B cell (primary cell): ENCODE data around the gene ITGB7. TPM values are rescaled to one million over a fixed set of nuclear protein-coding genes. Genes with fewer than 3 reads are reported as not detected.
A peak's percentile ranks its signal among the peaks of the same experiment; 100 is the strongest.

Source experiments
- ATAC-seq: fragments of 200-7000 bp; cut with Tn5 transposase; one replicate; pipeline ENCODE4 v1.10.0; 2021; ENCODE audit warnings: low read depth, mild to moderate bottlenecking, moderate number of reproducible peaks, moderate library complexity
- CTCF ChIA-PET: fragments of 350-600 bp; sonication (Branson Sonifier 250); formaldehyde crosslinking; loops from one replicate; lab custom pipeline; 2021; ENCODE audit warnings: antibody characterized with exemption, inconsistent platforms; lab: Charles Lee
- POLR2A ChIA-PET: fragments of 350-600 bp; sonication (Branson Sonifier 250); formaldehyde crosslinking; loops from one replicate; lab custom pipeline; 2021; ENCODE audit warnings: antibody characterized with exemption; lab: Charles Lee
- DNase-seq: peaks from one replicate; pipeline ENCODE4 v3.0.0; 2013
- H2AFZ ChIP-seq: 2 replicates; pipeline ENCODE4 v1.6.1; 2012; ENCODE audit warnings: mild to moderate bottlenecking, low read depth, low read length; ENCODE audit not compliant: insufficient read depth, poor library complexity, severe bottlenecking
- H3K27ac ChIP-seq, 2 donors: 1 replicate in 1 of 2; 2 replicates in 1 of 2; pipeline ENCODE4 v1.5.1; 2012 to 2013; ENCODE audit warnings: low read length in 2 of 2, mild to moderate bottlenecking in 2 of 2, moderate library complexity in 1 of 2
- H3K27me3 ChIP-seq, 4 experiments: fragments of 200-600 bp in 1 of 4; sonication (generic) in 1 of 4; replicated peaks in 1 of 4; 1 replicate in 2 of 4; 2 replicates in 2 of 4; pipeline versions ENCODE4 v1.6.1 to v1.7.0; 2013 to 2016; ENCODE audit warnings: low read length in 3 of 4, mild to moderate bottlenecking in 2 of 4, mixed read lengths in 1 of 4, moderate library complexity in 1 of 4; ENCODE audit not compliant: insufficient read depth in 4 of 4, control insufficient read depth in 3 of 4; ENCODE audit errors: control extremely low read depth in 1 of 4
- H3K36me3 ChIP-seq, 2 experiments: replicated peaks in 1 of 2; 1 replicate in 1 of 2; 2 replicates in 1 of 2; pipeline versions ENCODE4 v1.6.1 to v1.7.1; 2013; ENCODE audit warnings: low read length in 1 of 2; ENCODE audit not compliant: insufficient read depth in 2 of 2, control insufficient read depth in 1 of 2; ENCODE audit errors: control extremely low read depth in 1 of 2, extremely low read depth in 1 of 2
- H3K4me1 ChIP-seq, 2 donors: fragments of 200-600 bp in 1 of 2; sonication (generic) in 1 of 2; 1 replicate in 1 of 2; 2 replicates in 1 of 2; pipeline versions ENCODE4 v1.5.1 to v1.6.1; 2013 to 2017; ENCODE audit warnings: low read length in 2 of 2; ENCODE audit not compliant: control insufficient read depth in 2 of 2, insufficient read depth in 2 of 2
- H3K4me2 ChIP-seq: replicated peaks from 2 replicates; pipeline ENCODE3; 2012; ENCODE audit warnings: mild to moderate bottlenecking, low read depth, low read length; ENCODE audit not compliant: poor library complexity, severe bottlenecking
- H3K4me3 ChIP-seq, 5 experiments: fragments of 200-600 bp in 1 of 5; sonication (generic) in 1 of 5; 1 replicate in 3 of 5; 2 replicates in 2 of 5; pipeline versions ENCODE4 v1.5.1 to v1.7.0; 2011 to 2016; ENCODE audit warnings: low read length in 4 of 5, mild to moderate bottlenecking in 4 of 5, low read depth in 2 of 5, control low read depth in 1 of 5, moderate library complexity in 1 of 5; ENCODE audit not compliant: insufficient read depth in 1 of 5; ENCODE audit errors: control extremely low read depth in 1 of 5, extremely low read depth in 1 of 5
- H3K79me2 ChIP-seq: fragments of 200-600 bp; sonication (generic); one replicate; pipeline ENCODE4 v1.6.0; 2016; ENCODE audit warnings: low read length; ENCODE audit not compliant: control insufficient read depth, insufficient read depth
- H3K9ac ChIP-seq: fragments of 200-600 bp; sonication (generic); 2 replicates; pipeline ENCODE4 v1.6.1; 2017; ENCODE audit warnings: mild to moderate bottlenecking, low read length, moderate library complexity
- H3K9me3 ChIP-seq, 3 donors: one replicate each; pipeline versions ENCODE4 v1.6.1 to v1.7.1; 2013; ENCODE audit warnings: low read length in 2 of 3; ENCODE audit not compliant: control insufficient read depth in 2 of 3, insufficient read depth in 1 of 3; ENCODE audit errors: control extremely low read depth in 1 of 3
- H4K20me1 ChIP-seq: 2 replicates; pipeline ENCODE4 v1.6.0; 2012; ENCODE audit warnings: mild to moderate bottlenecking, low read length; ENCODE audit not compliant: insufficient read depth, control insufficient read depth, poor library complexity, severe bottlenecking
- H3K27ac Mint-ChIP-seq: one replicate; pipeline ENCODE4 v1.8.0; 2021; ENCODE audit warnings: mixed read lengths
- H3K27me3 Mint-ChIP-seq: one replicate; pipeline ENCODE4 v1.8.0; 2021; ENCODE audit warnings: mixed read lengths
- H3K4me1 Mint-ChIP-seq: one replicate; pipeline ENCODE4 v1.8.0; 2021; ENCODE audit warnings: mixed read lengths
- H3K4me3 Mint-ChIP-seq: one replicate; pipeline ENCODE4 v1.8.0; 2021; ENCODE audit warnings: mixed read lengths
- H3K9me3 Mint-ChIP-seq: one replicate; pipeline ENCODE4 v1.8.0; 2022; ENCODE audit warnings: mixed read lengths; ENCODE audit not compliant: insufficient read depth
- EZH2 ChIP-seq: IDR thresholded peaks from 2 replicates; pipeline ENCODE4 v1.6.1; 2012; ENCODE audit warnings: borderline replicate concordance, low read depth, mild to moderate bottlenecking, moderate library complexity, low read length; ENCODE audit not compliant: insufficient read depth, poor library complexity, severe bottlenecking
- WGBS: methylation state at CpG from one replicate; pipeline ENCODE4 v1.1.5; 2013; ENCODE audit warnings: missing lambda C conversion rate; ENCODE audit not compliant: insufficient coverage; 5-methylcytosine and 5-hydroxymethylcytosine counted together
- intact Hi-C: fragments of 100-400 bp; cut with micrococcal nuclease; formaldehyde crosslinking; loops from one replicate; pipeline ENCODE4 v1.10.0; 2022
- polyA plus RNA-seq: library from polyadenylated mRNA; depleted of rRNA; stranded (reverse); fragments of >200 nt; gene quantifications from 2 replicates; pipeline ENCODE4 v1.2.3, GENCODE V29; 2012
- total RNA-seq, 2 donors: library from RNA; stranded (reverse); fragments of 120-200 nt in 1 of 2; gene quantifications; 1 replicate in 1 of 2; 2 replicates in 1 of 2; pipeline versions ENCODE4 v1.2.3 to v1.2.4, GENCODE V29; 2013 to 2022
- TF ChIP-seq, protein P1 (sequence below): fragments of 200-600 bp; IDR thresholded peaks from one replicate; pipeline ENCODE4 v1.8.0; 2022; ENCODE audit warnings: antibody characterized with exemption, mild to moderate bottlenecking

ITGB7 gene
- total and polyA plus RNA-seq, 2 donors (not counting 1 experiment from before 2014, with no cell fraction given), result 199 to 265 TPM

DNA sequence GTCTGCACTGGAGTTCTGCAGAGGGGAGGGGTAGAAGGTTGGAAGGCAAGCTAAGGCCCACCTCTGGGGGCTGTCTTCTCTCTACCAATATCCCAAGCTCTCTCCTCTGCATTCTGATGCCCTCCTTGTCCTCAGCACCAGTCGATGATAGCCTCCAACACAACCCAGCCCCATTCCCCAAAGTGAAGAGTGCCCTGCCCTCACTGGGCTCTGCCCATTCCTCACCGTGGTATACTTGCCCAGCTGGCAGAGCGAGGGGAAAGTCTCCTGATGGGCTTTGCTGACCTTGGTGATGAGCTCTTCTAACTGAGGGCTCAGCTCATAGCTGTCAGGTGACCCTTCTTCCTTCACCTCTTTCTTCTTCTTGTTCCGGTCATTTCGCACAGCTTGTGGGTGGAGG is 7.2 kb upstream of the ITGB7 start:
- Histone ChIP-seq H3K4me1 (peaks cover 52 to 63% of the 10 kb centered on the region in 2 donors), H3K4me2 (no peak overlapping the region), H3K9ac (no peak overlapping the region), H2AFZ (no peak overlapping the region), H3K36me3 (peaks cover 0 to 17% of the 10 kb centered on the region in 2 experiments), H4K20me1 (no peaks in the 10 kb centered on the region), H3K27ac (no peak overlapping the region), H3K27me3 (no peaks in the 10 kb centered on the region), H3K4me3 (no peak overlapping the region), H3K9me3 (no peaks in the 10 kb centered on the region), H3K79me2 (peaks cover 16% of the 10 kb centered on the region)
- Mint-ChIP-seq H3K27me3 (no peaks in the 10 kb centered on the region), H3K4me3 (no peak overlapping the region), H3K4me1 (peaks cover 68% of the 10 kb centered on the region), H3K9me3 (no peaks in the 10 kb centered on the region), H3K27ac (no peak overlapping the region)
- ChIA-PET CTCF (interaction anchor here (0.8 to 17.1 kb wide), 30 partner anchors 9 to 295 kb away, joined by 3 to 721 read pairs (median 6); partner anchors contain the start of genes AAAS, CSAD, ESPL1 and ITGB7), POLR2A (interaction anchor here (0.8 to 1.3 kb wide), 3 partner anchors 11 to 75 kb away, joined by 3 to 5 read pairs (median 4); partner anchors contain the start of gene ESPL1)
- 93% methylated on average over 3 of the region's 5 CpGs for WGBS
- no peak for TF ChIP-seq EZH2
- TF ChIP-seq, protein P1, sequence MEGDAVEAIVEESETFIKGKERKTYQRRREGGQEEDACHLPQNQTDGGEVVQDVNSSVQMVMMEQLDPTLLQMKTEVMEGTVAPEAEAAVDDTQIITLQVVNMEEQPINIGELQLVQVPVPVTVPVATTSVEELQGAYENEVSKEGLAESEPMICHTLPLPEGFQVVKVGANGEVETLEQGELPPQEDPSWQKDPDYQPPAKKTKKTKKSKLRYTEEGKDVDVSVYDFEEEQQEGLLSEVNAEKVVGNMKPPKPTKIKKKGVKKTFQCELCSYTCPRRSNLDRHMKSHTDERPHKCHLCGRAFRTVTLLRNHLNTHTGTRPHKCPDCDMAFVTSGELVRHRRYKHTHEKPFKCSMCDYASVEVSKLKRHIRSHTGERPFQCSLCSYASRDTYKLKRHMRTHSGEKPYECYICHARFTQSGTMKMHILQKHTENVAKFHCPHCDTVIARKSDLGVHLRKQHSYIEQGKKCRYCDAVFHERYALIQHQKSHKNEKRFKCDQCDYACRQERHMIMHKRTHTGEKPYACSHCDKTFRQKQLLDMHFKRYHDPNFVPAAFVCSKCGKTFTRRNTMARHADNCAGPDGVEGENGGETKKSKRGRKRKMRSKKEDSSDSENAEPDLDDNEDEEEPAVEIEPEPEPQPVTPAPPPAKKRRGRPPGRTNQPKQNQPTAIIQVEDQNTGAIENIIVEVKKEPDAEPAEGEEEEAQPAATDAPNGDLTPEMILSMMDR, result no peak
- no peak for DNase-seq
- no peak for ATAC-seq
- intact Hi-C loops, result no loop called here

GRCh38 chr12:53213348-53213747 is 6.3 kb upstream of the ITGB7 start:
- Histone ChIP-seq H3K36me3 (peaks cover 0 to 17% of the 10 kb centered on the region in 2 experiments), H3K27me3 (no peaks in the 10 kb centered on the region), H3K9me3 (no peaks in the 10 kb centered on the region), H3K4me3 (no peak overlapping the region), H2AFZ (no peak overlapping the region), H3K27ac (no peak overlapping the region), H3K4me1 (peaks cover 57 to 65% of the 10 kb centered on the region in 2 donors), H4K20me1 (no peaks in the 10 kb centered on the region), H3K79me2 (peaks cover 25% of the 10 kb centered on the region), H3K9ac (no peak overlapping the region), H3K4me2 (peak overlapping the region; percentile 36)
- TF ChIP-seq, protein P1, result peak; percentile 97
- no peak for TF ChIP-seq EZH2
- H3K9me3 Mint-ChIP-seq, result no peaks in the 10 kb centered on the region
- intact Hi-C loops, result loop anchor here (1.0 to 2.0 kb wide), 3 partner anchors 55 to 132 kb away; partner anchors contain the start of gene ESPL1
- 21% methylated on average over 14 of the region's 14 CpGs for WGBS
- peaks cover 70% of the 10 kb centered on the region for H3K4me1 Mint-ChIP-seq
- CTCF ChIA-PET, result interaction anchor here (0.5 to 17.1 kb wide), 35 partner anchors 10 to 296 kb away, joined by 3 to 721 read pairs (median 5); partner anchors contain the start of genes AAAS, CSAD, ESPL1 and ITGB7
- DNase-seq (peak; percentile 87), ATAC-seq (peak; percentile 65)
- H3K27me3 Mint-ChIP-seq, result no peaks in the 10 kb centered on the region
- POLR2A ChIA-PET, result interaction anchor here (0.8 to 1.3 kb wide), 2 partner anchors 54 to 76 kb away, joined by 3 to 5 read pairs; partner anchors contain the start of gene ESPL1
- no peak overlapping the region for H3K4me3 Mint-ChIP-seq
- H3K27ac Mint-ChIP-seq, result peak overlapping the region; percentile 46
